Gastroesophageal sphincter (tissue), 3 donors: ENCODE results near the gene GSDMA.

Experiments used
- POLR2A ChIP-seq, 2 donors: fragments of 450-650 bp; IDR thresholded peaks; one replicate each; pipeline ENCODE4 v1.6.1; 2017; ENCODE audit warnings: antibody characterized with exemption in 2 of 2, mild to moderate bottlenecking in 2 of 2, moderate library complexity in 1 of 2
- TF ChIP-seq, protein P1 (sequence below), 4 experiments: fragments of 200-600 bp in 2 of 4; fragments of 450-650 bp in 2 of 4; sonication (generic) in 1 of 4; IDR thresholded peaks; one replicate each; pipeline ENCODE4 v1.5.1; 2017 to 2019; ENCODE audit warnings: antibody characterized with exemption in 4 of 4, mild to moderate bottlenecking in 2 of 4, moderate library complexity in 2 of 4

DNA sequence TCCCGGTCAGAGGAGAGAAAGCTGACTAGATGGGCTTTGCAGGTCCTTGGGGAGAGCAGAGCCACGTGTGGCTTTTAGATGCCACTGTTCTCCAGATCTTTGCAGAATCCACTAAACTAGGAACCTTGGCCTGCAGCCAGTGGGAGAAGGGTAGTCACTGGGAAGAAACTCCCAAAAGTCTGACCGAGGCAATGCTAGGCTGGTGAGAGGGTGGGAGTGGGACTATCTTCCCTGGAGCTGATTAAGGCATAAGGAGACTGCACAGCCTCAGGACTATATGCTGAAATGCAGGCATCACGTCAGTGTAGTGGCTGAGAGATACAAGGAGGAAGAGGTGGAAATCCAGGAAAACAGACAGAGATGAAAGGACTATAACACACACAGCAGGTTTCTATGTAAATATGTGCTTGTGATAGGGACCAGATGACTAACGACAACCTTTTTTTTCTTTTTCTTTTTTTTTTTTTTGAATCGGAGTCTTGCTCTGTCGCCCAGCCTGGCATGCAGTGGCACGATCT lies 2.2 kb upstream of the GSDMA start:
- TF ChIP-seq, protein P1, sequence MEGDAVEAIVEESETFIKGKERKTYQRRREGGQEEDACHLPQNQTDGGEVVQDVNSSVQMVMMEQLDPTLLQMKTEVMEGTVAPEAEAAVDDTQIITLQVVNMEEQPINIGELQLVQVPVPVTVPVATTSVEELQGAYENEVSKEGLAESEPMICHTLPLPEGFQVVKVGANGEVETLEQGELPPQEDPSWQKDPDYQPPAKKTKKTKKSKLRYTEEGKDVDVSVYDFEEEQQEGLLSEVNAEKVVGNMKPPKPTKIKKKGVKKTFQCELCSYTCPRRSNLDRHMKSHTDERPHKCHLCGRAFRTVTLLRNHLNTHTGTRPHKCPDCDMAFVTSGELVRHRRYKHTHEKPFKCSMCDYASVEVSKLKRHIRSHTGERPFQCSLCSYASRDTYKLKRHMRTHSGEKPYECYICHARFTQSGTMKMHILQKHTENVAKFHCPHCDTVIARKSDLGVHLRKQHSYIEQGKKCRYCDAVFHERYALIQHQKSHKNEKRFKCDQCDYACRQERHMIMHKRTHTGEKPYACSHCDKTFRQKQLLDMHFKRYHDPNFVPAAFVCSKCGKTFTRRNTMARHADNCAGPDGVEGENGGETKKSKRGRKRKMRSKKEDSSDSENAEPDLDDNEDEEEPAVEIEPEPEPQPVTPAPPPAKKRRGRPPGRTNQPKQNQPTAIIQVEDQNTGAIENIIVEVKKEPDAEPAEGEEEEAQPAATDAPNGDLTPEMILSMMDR (IDR thresholded peaks at IDR 0.05): no peak
- no peak for TF ChIP-seq POLR2A (IDR thresholded peaks at IDR 0.05)
